GM18909 (cell line): ENCODE data around the gene GREB1L.
"Not testable (repeated sequence)": the region's sequence is repeated elsewhere in the genome, so short reads cannot be mapped to it uniquely, and the experiment has no call there.

Source experiments
- ATAC-seq: cut with Tn5 transposase; IDR thresholded peaks from one replicate; pipeline ENCODE4 v1.9.1; 2021; ENCODE audit warnings: mild to moderate bottlenecking; ENCODE audit not compliant: unreplicated experiment, poor library complexity

The GREB1L gene

DNA sequence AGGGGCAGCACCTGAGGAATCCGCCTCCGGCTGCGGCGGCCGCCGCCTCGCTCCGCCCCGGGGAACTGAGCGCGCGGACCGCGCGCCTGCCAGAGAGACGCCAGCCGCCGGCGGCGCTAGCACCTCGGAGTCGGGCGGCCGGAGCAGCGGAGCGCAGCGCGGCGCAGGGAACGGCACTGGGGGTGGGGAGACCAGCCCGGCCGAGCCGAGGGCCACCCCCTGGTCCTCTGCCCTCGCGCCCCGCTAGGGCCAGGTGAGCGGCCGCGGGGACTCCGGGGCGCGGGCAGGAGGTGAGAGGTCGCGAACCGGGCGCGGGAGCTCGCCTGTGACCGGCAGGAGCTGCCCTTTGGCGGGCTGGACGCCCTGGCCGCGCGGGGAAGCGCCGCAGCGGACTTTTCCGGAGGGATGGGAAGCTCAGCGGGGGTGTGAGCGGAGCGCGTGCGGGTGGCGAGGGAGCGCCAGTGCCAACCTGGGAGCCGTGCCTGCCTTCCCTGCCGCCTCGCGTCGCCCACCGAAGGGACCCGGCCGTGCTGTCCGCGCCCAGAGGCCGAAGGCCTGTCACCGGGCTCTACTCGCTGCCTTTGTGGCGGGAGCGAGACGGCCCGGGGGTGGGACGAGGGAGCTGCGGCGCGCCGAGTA lies at the start of gene GREB1L:
Gene GREB1L, plus strand, starts transcription at position 92 of the 639 bp plus-strand sequence. CDS start 141,287 bp downstream, outside the sequence.
- ATAC-seq = no peak

GRCh38 chr18:21192308-21192624 lies 49.8 kb upstream of the GREB1L start:
- no peak for ATAC-seq

GRCh38 chr18:21194871-21195771 lies 46.9 kb upstream of the GREB1L start:
- no peak for ATAC-seq

DNA sequence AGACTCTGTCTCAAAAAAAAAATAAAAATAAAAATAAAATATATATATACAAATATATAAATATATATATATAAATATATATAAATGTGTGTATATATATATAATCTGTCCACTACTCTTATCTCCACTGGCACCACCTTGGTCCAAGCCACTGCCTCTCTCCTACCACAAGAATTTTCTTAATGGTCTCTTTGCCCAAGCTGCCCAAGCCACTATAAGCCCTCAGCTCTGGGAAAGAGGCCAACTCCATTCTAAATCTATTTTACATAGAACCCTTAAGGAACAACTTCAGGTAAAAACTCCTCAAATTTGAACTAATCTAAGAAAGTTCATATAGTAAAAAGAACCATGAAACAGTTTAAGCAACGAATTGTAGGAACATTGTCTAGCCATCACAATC lies 45.6 kb upstream of the GREB1L start:
- no peak for ATAC-seq

DNA sequence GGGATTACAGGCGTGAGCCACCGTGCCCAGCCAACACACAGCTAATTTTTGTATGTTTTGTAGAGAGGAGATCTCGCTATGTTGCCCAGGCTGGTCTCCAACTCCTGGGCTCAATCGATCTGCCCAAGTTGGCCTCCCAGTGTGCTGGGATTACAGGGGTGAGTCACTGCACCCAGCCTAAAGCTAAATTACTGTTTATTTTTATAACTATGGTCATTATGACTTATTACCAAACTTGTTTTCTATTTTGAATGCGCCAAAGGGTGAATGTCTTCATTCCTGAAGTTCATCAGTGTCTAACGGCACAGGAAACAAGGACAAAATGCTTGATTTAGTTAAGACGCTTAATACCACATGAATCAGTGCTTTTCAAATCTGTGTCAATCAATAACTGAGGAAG lies 38.9 kb upstream of the GREB1L start:
- ATAC-seq = no peak

DNA sequence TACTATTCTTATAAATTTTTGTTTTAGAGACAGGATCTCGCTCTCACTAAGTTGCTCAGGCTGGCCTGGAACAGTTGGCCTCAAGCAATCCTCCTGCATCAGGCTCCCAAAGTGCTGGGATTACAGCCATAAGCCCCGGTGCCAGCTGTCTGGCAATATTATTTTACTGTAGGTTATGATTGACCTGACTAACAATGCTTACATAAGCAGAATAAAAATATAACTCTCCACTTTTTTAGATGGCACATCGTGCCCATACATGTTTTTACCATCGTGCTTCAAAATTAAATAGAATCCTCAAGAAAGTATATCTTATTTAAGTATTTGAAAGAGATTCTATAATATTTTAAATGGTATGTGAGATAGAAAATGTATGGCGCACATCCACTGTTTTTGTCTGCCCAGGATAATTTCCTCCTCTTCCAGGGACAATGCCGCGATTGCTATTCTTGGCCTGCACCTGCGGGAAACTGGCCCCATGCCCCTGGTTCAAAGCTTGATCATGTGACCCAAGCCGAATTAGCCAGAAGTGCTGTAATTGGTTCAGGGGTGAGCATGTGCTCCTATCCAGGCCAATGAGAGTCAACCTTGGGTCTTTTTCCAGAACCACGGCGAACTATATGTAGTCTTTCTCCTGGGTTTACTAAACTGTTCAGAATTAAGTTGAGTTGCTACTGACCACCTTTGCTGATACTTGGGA lies 38.3 kb upstream of the GREB1L start:
- ATAC-seq = no peak

- no peak for ATAC-seq
These were observed 36.3 kb upstream of the GREB1L start for GRCh38 chr18:21205695-21206094.

GRCh38 chr18:21210278-21210677 lies 31.8 kb upstream of the GREB1L start:
- no peak for ATAC-seq

- ATAC-seq = no peak
These were observed 31.2 kb upstream of the GREB1L start for GRCh38 chr18:21210784-21211183.

GRCh38 chr18:21214409-21214808 lies 27.6 kb upstream of the GREB1L start:
- not testable (repeated sequence) for ATAC-seq

GRCh38 chr18:21215490-21215889 lies 26.5 kb upstream of the GREB1L start:
- no peak for ATAC-seq

DNA sequence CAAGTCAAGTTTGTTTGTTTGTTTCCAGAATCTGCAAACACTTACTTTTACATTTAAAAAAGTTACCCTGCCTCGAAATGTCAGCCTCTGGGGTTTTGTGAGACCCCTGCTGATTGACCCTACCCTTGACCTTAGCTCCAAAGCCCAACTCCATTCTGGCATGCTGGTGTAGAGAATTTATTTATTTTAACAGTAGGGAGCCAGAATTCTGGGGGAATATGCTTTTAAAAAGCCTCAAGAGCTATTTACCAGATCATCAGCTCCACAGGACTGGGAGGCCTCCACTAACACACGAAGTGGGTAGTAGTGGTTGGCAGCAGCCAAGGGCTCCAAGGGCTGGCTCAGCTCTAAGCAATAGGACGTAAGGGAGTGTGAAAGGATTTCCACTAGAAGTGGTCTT lies 23.2 kb upstream of the GREB1L start:
- ATAC-seq = no peak

- ATAC-seq = no peak
These were observed 11.6 kb upstream of the GREB1L start for GRCh38 chr18:21230436-21230835.

- ATAC-seq = no peak
These were observed 557 bp upstream of the GREB1L start for GRCh38 chr18:21241301-21242048.

DNA sequence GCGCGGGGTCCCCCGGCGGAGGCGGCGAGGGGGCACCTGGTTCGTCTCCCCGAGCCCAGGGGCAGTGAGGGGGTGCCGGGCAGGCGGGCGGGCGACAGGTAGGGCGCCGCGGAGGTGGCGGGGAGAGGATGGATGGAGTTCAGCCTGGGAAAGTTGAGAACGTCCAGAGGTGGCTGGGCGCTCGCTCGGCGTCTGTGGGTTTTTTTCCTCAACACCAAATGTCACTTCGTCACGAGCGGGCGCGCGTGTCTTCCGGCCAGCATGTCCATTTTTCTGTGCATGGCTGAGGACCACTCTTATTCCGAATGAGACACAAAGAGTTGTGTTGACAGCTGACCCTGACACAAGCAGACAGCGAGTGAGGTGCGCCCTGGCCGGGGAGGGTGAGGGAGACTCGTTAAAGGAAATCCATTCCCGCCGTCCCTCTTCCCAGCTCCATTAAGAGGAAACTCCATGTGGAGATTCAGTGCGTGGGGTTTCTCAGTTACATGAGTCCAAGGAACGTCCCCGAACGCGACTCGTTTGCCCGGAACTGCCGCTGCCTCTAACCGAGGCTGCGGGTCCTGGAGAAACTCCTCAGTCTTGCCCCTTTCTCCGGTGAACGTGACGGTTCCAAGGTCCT lies 859 bp downstream of the GREB1L start:
- no peak for ATAC-seq

DNA sequence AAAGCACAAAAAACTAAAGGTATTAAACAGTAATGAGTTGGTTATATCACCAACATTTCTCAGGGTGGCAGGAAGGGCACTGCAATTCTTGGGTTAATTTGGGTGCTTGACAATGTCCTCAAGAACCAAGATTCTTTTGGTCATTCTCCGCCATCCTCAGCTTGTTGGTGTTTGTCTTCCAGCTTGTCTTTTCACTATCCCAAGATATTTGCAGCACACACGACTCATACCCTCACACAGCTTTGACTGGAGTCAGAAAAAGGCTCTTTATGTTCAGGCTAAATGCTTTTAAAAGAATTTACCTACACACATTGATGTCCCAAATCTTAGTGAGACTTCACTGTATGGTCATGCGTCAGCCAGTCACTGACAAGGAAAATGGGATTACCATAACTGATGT lies 12.5 kb downstream of the GREB1L start:
- no peak for ATAC-seq

GRCh38 chr18:21255211-21255610 lies 13.2 kb downstream of the GREB1L start:
- ATAC-seq = no peak

- ATAC-seq = no peak
These were observed 15.4 kb downstream of the GREB1L start for GRCh38 chr18:21257386-21257785.

- no peak for ATAC-seq
These were observed 18.6 kb downstream of the GREB1L start for GRCh38 chr18:21260621-21261020.

DNA sequence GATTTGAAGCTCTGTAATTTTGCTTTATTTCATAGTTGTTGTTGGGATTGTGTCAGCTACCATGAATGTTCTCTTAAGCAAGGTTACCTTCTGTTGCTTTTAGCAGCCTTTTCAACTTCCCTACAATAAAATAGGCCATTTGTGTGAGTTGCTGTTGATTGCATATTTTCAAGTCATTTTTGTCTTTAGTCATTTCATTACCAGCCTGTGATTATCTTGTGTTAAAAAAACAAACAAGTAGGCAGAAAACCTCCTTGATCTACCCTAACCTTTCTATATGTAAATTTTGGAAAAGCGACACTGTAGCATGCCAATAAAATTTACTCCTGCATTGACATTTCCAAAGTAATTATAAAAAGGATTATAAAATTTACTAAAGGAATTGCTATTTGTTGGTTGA lies 19.3 kb downstream of the GREB1L start:
- no peak for ATAC-seq
